Measurements from ENCODE around the gene GALNT9. TPM values are rescaled to one million over a fixed set of nuclear protein-coding genes. Genes with fewer than 3 reads are reported as not detected.
"Not testable (repeated sequence)": the region's sequence is repeated elsewhere in the genome, so short reads cannot be mapped to it uniquely, and the experiment has no call there.

GALNT9 gene
- under 1 TPM in 1 of 4 donors, not detected in 3; 0.13 TPM for total RNA-seq

DNA sequence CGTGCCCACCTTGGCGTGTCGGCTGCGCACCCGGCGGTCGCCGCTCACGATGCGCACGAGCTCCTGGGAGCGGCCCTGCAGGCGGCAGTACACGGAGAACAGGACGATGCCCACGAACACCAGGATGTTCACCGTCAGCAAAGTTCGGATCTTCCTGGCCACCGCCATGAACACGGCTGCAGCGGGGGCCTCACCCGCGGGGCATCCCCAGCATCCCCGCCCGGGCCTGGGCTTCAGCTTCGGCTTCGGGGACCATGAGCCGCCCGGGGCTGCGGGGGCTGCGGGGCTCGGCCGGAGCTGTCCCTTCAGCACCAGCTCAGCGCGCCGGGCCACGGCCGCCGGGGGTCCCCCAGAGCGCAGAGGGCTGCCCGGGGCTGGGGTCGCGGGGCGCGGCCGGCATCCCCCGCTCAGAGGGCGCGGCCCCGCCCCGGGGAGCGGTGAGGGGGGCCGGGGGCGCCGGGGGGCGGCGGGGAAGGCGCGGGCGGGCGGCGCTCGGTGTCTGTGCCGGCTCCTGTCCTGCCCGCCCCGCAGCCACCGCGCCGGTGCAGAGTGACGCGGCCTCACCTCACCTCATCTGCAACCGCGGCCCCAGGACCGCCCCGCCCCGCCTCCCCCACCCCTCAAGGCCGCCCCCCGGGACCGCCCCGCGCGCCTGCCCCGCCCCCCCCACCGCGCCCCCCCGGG, at the start of gene GALNT9:
Gene GALNT9, minus strand, starts transcription at position 554 of the 684 bp plus-strand sequence. Its CDS starts 386 bp downstream, at position 168.
- 1 to 8% methylated on average over 16 to 56 of the region's 86 CpGs for WGBS, 2 donors
- H3K4me3 ChIP-seq (ENCODE audit: low read depth, poor library complexity, severe bottlenecking) = no peak within 1 kb of the TSS
- DNase-seq (ENCODE audit: low spot score in 2 of 2) = no peak
- intact Hi-C loops (cut with DNase I; ENCODE audit: low total_unique reads) = no loop called here
- TF ChIP-seq, protein P1, sequence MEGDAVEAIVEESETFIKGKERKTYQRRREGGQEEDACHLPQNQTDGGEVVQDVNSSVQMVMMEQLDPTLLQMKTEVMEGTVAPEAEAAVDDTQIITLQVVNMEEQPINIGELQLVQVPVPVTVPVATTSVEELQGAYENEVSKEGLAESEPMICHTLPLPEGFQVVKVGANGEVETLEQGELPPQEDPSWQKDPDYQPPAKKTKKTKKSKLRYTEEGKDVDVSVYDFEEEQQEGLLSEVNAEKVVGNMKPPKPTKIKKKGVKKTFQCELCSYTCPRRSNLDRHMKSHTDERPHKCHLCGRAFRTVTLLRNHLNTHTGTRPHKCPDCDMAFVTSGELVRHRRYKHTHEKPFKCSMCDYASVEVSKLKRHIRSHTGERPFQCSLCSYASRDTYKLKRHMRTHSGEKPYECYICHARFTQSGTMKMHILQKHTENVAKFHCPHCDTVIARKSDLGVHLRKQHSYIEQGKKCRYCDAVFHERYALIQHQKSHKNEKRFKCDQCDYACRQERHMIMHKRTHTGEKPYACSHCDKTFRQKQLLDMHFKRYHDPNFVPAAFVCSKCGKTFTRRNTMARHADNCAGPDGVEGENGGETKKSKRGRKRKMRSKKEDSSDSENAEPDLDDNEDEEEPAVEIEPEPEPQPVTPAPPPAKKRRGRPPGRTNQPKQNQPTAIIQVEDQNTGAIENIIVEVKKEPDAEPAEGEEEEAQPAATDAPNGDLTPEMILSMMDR (IDR thresholded peaks at IDR 0.05) = no peak
- TF ChIP-seq POLR2A (IDR thresholded peaks at IDR 0.05) = no peak

DNA sequence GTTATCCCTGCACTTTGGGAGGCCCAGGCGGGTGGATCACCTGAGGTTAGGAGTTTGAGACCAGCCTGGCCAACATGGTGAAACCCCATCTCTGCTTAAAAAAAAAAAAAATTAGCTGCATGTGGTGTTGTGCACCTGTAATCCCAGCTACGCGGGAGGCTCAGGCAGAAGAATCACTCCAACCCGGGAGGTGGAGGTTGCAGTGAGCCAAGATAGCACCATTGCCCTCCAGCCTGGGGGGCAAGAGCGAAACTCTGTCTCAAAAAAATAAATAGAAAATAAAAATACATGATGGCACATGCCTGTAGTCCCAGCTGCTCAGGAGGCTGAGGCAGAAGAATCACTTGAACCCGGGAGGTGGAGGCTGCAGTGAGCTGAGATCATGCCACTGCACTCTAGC, 49.7 kb upstream of the GALNT9 start:
- intact Hi-C loops (cut with DNase I; ENCODE audit: low total_unique reads); H3K4me3 ChIP-seq (ENCODE audit: low read depth, poor library complexity, severe bottlenecking); DNase-seq (ENCODE audit: low spot score in 2 of 2): not testable (repeated sequence)
- 75 to 82% methylated on average over 6 of the region's 6 CpGs for WGBS, 2 donors

DNA sequence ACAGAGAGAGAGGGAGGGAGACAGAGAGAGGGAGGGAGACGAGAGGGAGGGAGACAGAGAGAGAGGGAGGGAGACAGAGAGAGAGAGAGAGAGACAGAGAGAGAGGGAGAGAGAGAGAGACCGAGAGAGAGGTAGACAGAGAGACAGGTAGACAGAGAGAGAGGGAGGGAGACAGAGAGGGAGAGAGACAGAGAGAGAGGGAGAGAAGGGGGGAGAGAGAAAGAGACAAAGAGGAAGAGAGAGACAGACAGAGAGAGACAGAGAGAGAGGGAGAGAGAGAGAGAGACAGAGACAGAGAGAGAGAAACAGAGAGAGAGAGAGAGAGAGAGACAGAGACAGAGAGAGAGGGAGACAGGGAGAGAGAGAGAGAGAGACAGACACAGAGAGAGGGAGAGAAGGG, 47.8 kb upstream of the GALNT9 start:
- no peak overlapping the region for H3K4me3 ChIP-seq (ENCODE audit: low read depth, poor library complexity, severe bottlenecking)
- DNase-seq (ENCODE audit: low spot score in 2 of 2) = no peak
- WGBS, 2 donors = 40 to 41% methylated on average over 2 of the region's 2 CpGs
- no peak for TF ChIP-seq POLR2A (IDR thresholded peaks at IDR 0.05)
- TF ChIP-seq, protein P1 (IDR thresholded peaks at IDR 0.05) = no peak
- intact Hi-C loops (cut with DNase I; ENCODE audit: low total_unique reads) = no loop called here

- 57 to 69% methylated on average over 10 of the region's 10 CpGs for WGBS, 2 donors
- DNase-seq (ENCODE audit: low spot score in 2 of 2) = no peak
- no peak for TF ChIP-seq POLR2A (IDR thresholded peaks at IDR 0.05)
- TF ChIP-seq, protein P1 (IDR thresholded peaks at IDR 0.05) = no peak
- intact Hi-C loops (cut with DNase I; ENCODE audit: low total_unique reads) = no loop called here
- no peak overlapping the region for H3K4me3 ChIP-seq (ENCODE audit: low read depth, poor library complexity, severe bottlenecking)
These were observed 47.1 kb upstream of the GALNT9 start for GRCh38 chr12:132376464-132376830.

- TF ChIP-seq POLR2A (IDR thresholded peaks at IDR 0.05) = no peak
- TF ChIP-seq, protein P1 (IDR thresholded peaks at IDR 0.05) = no peak
- H3K4me3 ChIP-seq (ENCODE audit: low read depth, poor library complexity, severe bottlenecking) = no peak overlapping the region
- DNase-seq (ENCODE audit: low spot score in 2 of 2) = no peak
- intact Hi-C loops (cut with DNase I; ENCODE audit: low total_unique reads) = no loop called here
- WGBS, 2 donors = 36 to 43% methylated on average over 16 to 22 of the region's 22 CpGs
These were observed 46.5 kb upstream of the GALNT9 start for GRCh38 chr12:132375747-132376463.

- DNase-seq (ENCODE audit: low spot score in 2 of 2) = no peak
- intact Hi-C loops (cut with DNase I; ENCODE audit: low total_unique reads) = no loop called here
- H3K4me3 ChIP-seq (ENCODE audit: low read depth, poor library complexity, severe bottlenecking) = no peak overlapping the region
- 66 to 72% methylated on average over 24 to 27 of the region's 28 CpGs for WGBS, 2 donors
- no peak for TF ChIP-seq POLR2A (IDR thresholded peaks at IDR 0.05)
- TF ChIP-seq, protein P1 (IDR thresholded peaks at IDR 0.05) = no peak
These were observed 45.4 kb upstream of the GALNT9 start for GRCh38 chr12:132374612-132375445.

Measured in lower leg skin (tissue), 4 donors.